ENCODE results near the gene MAP3K14.

GRCh38 chr17:45232514-45233422, 84.1 kb downstream of the MAP3K14 start:
- TF ChIP-seq POLR2A (IDR thresholded peaks at IDR 0.05; ENCODE audit: low read depth, low read length) (no peak), POLR2AphosphoS5 (IDR thresholded peaks at IDR 0.05; ENCODE audit: low read depth, low read length) (no peak), TAF1 (IDR thresholded peaks at IDR 0.05; ENCODE audit: low read depth, low read length) (no peak), PAX5 (IDR thresholded peaks at IDR 0.05; ENCODE audit: insufficient read depth, low read length, severe bottlenecking) (no peak)
